K562 (cell line): ENCODE results near the gene BPI. TPM values are rescaled to one million over a fixed set of nuclear protein-coding genes. Genes with fewer than 3 reads are reported as not detected.

Experiments used
- ATAC-seq: fragments of 200-7000 bp; cut with Tn5 transposase; 3 replicates; pipeline ENCODE4 v1.9.1; 2020; ENCODE audit warnings: moderate library complexity
- BruUV-seq: library from RNA; stranded (reverse); fragments of 400-500 nt; replicated peaks from 2 replicates; lab custom pipeline; 2021; lab: Mats Ljungman, UMichigan
- CTCF ChIA-PET: fragments of 300-600 bp; formaldehyde crosslinking; extraction: SDS; loops from one replicate; lab custom pipeline; 2021; ENCODE audit warnings: low intra/inter-chr PET ratio; lab: Yijun Ruan, JAX
- POLR2A ChIA-PET: fragments of 300-600, 350-650 bp; sonication (Branson Sonifier 250); formaldehyde crosslinking; extraction: SDS; loops from one replicate; lab custom pipeline; 2021; ENCODE audit warnings: antibody characterized with exemption, inconsistent platforms; lab: Yijun Ruan, JAX
- DNase-seq, 4 experiments: peaks; one replicate each; pipeline versions ENCODE4 v3.0.0 to v3.0.0-alpha.2; 2011 to 2018; ENCODE audit warnings: low spot score in 3 of 4, mixed read lengths in 3 of 4; ENCODE audit errors: extremely low read depth in 1 of 4
- FAIRE-seq: peaks from 2 replicates; lab custom pipeline; 2011; peaks lifted over from hg19 to GRCh38; lab: Jason Lieb, UNC
- H2AFZ ChIP-seq: 2 replicates; pipeline ENCODE4 v1.6.0; 2011; ENCODE audit warnings: low read depth, low read length, control low read depth, inconsistent platforms
- H3K27ac ChIP-seq: fragments of 200-600 bp; 3 replicates; pipeline ENCODE4 v1.8.0; 2011; ENCODE audit warnings: low read depth, mild to moderate bottlenecking, control low read depth, inconsistent platforms, low read length, moderate library complexity, mixed read lengths; ENCODE audit errors: extremely low read depth
- H3K27me3 ChIP-seq, 2 experiments: fragments of 300-600 bp in 1 of 2; 2 replicates in 1 of 2; 3 replicates in 1 of 2; pipeline versions ENCODE4 v1.6.0 to v1.8.0; 2011; ENCODE audit warnings: inconsistent platforms in 2 of 2, low read length in 2 of 2, mild to moderate bottlenecking in 1 of 2, mixed read lengths in 1 of 2, moderate library complexity in 1 of 2; ENCODE audit not compliant: control insufficient read depth in 2 of 2, insufficient read depth in 2 of 2
- H3K36me3 ChIP-seq: fragments of 300-600 bp; 3 replicates; pipeline ENCODE4 v1.8.0; 2011; ENCODE audit warnings: mild to moderate bottlenecking, low read length, inconsistent platforms; ENCODE audit not compliant: control insufficient read depth, insufficient read depth
- H3K4me1 ChIP-seq, 2 experiments: fragments of 200-600 bp in 1 of 2; replicated peaks in 1 of 2; 2 replicates in 1 of 2; 3 replicates in 1 of 2; pipeline versions ENCODE4 v1.5.1 to v1.8.0; 2011; ENCODE audit warnings: inconsistent platforms in 2 of 2, low read length in 2 of 2, mild to moderate bottlenecking in 1 of 2, mixed read lengths in 1 of 2, moderate library complexity in 1 of 2; ENCODE audit not compliant: control insufficient read depth in 2 of 2, insufficient read depth in 2 of 2
- H3K4me2 ChIP-seq: 2 replicates; pipeline ENCODE4 v1.6.1; 2011; ENCODE audit warnings: low read length, control low read depth, inconsistent platforms, mixed read lengths; ENCODE audit not compliant: insufficient read depth
- H3K4me3 ChIP-seq: fragments of 200-600 bp; sonication (generic), shearing (Covaris generic); 2 replicates; pipeline ENCODE4 v1.5.1; 2016; ENCODE audit warnings: control low read depth, inconsistent platforms
- H3K79me2 ChIP-seq: fragments of 200-600 bp; 3 replicates; pipeline ENCODE4 v1.8.0; 2011; ENCODE audit warnings: low read length, inconsistent platforms; ENCODE audit not compliant: control insufficient read depth, insufficient read depth
- H3K9ac ChIP-seq, 2 experiments: 2 replicates each; pipeline versions ENCODE4 v1.6.0 to v1.6.1; 2011; ENCODE audit warnings: low read depth in 2 of 2, low read length in 2 of 2, control low read depth in 1 of 2, inconsistent platforms in 1 of 2, mild to moderate bottlenecking in 1 of 2, mixed read lengths in 1 of 2; ENCODE audit not compliant: insufficient read depth in 1 of 2
- H3K9me1 ChIP-seq: one replicate; pipeline ENCODE4 v1.6.0; 2011; ENCODE audit warnings: inconsistent platforms, mild to moderate bottlenecking, low read length, moderate library complexity; ENCODE audit not compliant: control insufficient read depth, insufficient read depth
- H3K9me3 ChIP-seq: replicated peaks from 2 replicates; pipeline ENCODE4 v1.5.1; 2011; ENCODE audit warnings: low read depth, low read length, inconsistent platforms; ENCODE audit not compliant: control insufficient read depth, insufficient read depth
- H4K20me1 ChIP-seq: replicated peaks from 2 replicates; pipeline ENCODE4 v1.6.1; 2011; ENCODE audit warnings: low read length, inconsistent platforms, mixed read lengths; ENCODE audit not compliant: control insufficient read depth, insufficient read depth
- ADNP ChIP-seq: fragments of 200-800 bp; sonication (Bioruptor generic); IDR thresholded peaks from 2 replicates; pipeline ENCODE4 v1.6.1; 2016; ENCODE audit warnings: missing genetic modification characterization, missing compliant biosample characterization
- ARID1B ChIP-seq: fragments of 450-650 bp; IDR thresholded peaks from 2 replicates; pipeline ENCODE4 v1.6.1; 2016; ENCODE audit warnings: antibody characterized with exemption, mild to moderate bottlenecking, inconsistent platforms
- CC2D1A ChIP-seq: fragments of 450-650 bp; IDR thresholded peaks from 2 replicates; pipeline ENCODE4 v1.6.1; 2017; ENCODE audit warnings: mild to moderate bottlenecking
- CHD1 ChIP-seq: fragments of 200-600 bp; sonication (generic); IDR thresholded peaks from one replicate; pipeline ENCODE4 v1.6.1; 2012; ENCODE audit warnings: mild to moderate bottlenecking, moderate library complexity, low read length, inconsistent platforms
- CTCF ChIP-seq, 3 experiments: IDR thresholded peaks in 2 of 3; conservative IDR thresholded peaks in 1 of 3; 2 replicates each; pipeline ENCODE4 v1.5.1; 2011 to 2012; ENCODE audit warnings: low read length in 3 of 3, mild to moderate bottlenecking in 3 of 3, control low read depth in 2 of 3, improper control_type of control experiment in 1 of 3, inconsistent platforms in 1 of 3, low read depth in 1 of 3, mixed read lengths in 1 of 3, moderate library complexity in 1 of 3; ENCODE audit not compliant: insufficient read depth in 2 of 3
- ESRRA ChIP-seq: fragments of 450-650 bp; IDR thresholded peaks from 2 replicates; pipeline ENCODE4 v1.6.1; 2014; ENCODE audit warnings: low read depth, mild to moderate bottlenecking, moderate library complexity, borderline replicate concordance
- KDM1A ChIP-seq, 2 experiments: fragments of 450-650 bp; IDR thresholded peaks; 2 replicates each; pipeline ENCODE4 v1.6.1; 2016; ENCODE audit warnings: mild to moderate bottlenecking in 2 of 2
- KLF16 ChIP-seq: IDR thresholded peaks from 2 replicates; pipeline ENCODE4 v1.6.1; 2016; ENCODE audit warnings: antibody characterized with exemption
- NR4A1 ChIP-seq, 2 experiments: fragments of 250-450 bp in 1 of 2; fragments of 450-650 bp in 1 of 2; sonication (Bioruptor Pico) in 1 of 2; IDR thresholded peaks; 2 replicates each; pipeline versions ENCODE4 v1.4.0 to v1.6.1; 2016 to 2020; ENCODE audit warnings: mild to moderate bottlenecking in 2 of 2, missing compliant biosample characterization in 1 of 2, missing genetic modification characterization in 1 of 2, moderate library complexity in 1 of 2
- RBM25 ChIP-seq: fragments of 200-400 bp; formaldehyde crosslinking; IDR thresholded peaks from 2 replicates; pipeline ENCODE4 v1.6.1; 2018; ENCODE audit warnings: low read length, low read depth, moderate library complexity; ENCODE audit not compliant: severe bottlenecking
- TAL1 ChIP-seq: fragments of 450-650 bp; IDR thresholded peaks from 2 replicates; pipeline ENCODE4 v1.6.1; 2016; ENCODE audit warnings: mild to moderate bottlenecking
- TCF3 ChIP-seq: sonication (generic); formaldehyde crosslinking; IDR thresholded peaks from 2 replicates; pipeline ENCODE4 v1.4.0; 2020; ENCODE audit warnings: mild to moderate bottlenecking, missing genetic modification reagents
- YY1 ChIP-seq, 3 experiments: IDR thresholded peaks; 2 replicates each; pipeline ENCODE4 v1.6.1; 2011; ENCODE audit warnings: low read length in 2 of 3, mild to moderate bottlenecking in 2 of 3, moderate library complexity in 2 of 3, borderline replicate concordance in 1 of 3, control low read depth in 1 of 3, low read depth in 1 of 3; ENCODE audit not compliant: insufficient read depth in 3 of 3, insufficient replicate concordance in 2 of 3, control insufficient read depth in 1 of 3, insufficient read length in 1 of 3; ENCODE audit errors: extremely low read depth in 1 of 3
- ZBTB11 ChIP-seq, 3 experiments: fragments of 200-800 bp in 1 of 3; fragments of 250-450 bp in 1 of 3; fragments of 450-650 bp in 1 of 3; sonication (Bioruptor Pico) in 1 of 3; sonication (Bioruptor generic) in 1 of 3; formaldehyde crosslinking in 1 of 3; IDR thresholded peaks; 2 replicates each; pipeline versions ENCODE4 v1.6.1 to v1.8.0; 2016 to 2022; ENCODE audit warnings: mild to moderate bottlenecking in 2 of 3, missing genetic modification characterization in 2 of 3, missing compliant biosample characterization in 1 of 3, moderate library complexity in 1 of 3
- WGBS: fragments of 100-300 bp; shearing (Covaris generic); methylation state at CpG from one replicate; pipeline ENCODE4 v1.1.6; 2016; ENCODE audit warnings: low coverage, mixed read lengths; ENCODE audit not compliant: insufficient coverage; ENCODE audit errors: missing lambda C conversion rate; 5-methylcytosine and 5-hydroxymethylcytosine counted together
- in situ Hi-C: fragments of 300-500 bp; cut with MboI; formaldehyde crosslinking; loops from 4 replicates; pipeline ENCODE4 v1.15.0; 2018; ENCODE audit warnings: inconsistent platforms, mixed read lengths
- intact Hi-C: fragments of 100-400 bp; cut with micrococcal nuclease; formaldehyde crosslinking; loops from 2 replicates; pipeline ENCODE4 v1.14.2; 2022
- polyA plus RNA-seq, 8 experiments: library from polyadenylated mRNA; depleted of rRNA in 4 of 8; stranded (reverse) in 5 of 8; unstranded in 3 of 8; fragments of >200 nt; fragmentation: Nextera tagmentation in 2 of 8; fragmentation: Illumina TruSeq in 1 of 8; extraction: Ambion mirVana in 2 of 8; extraction: Trizol in 1 of 8; gene quantifications; 2 replicates each; pipeline versions ENCODE4 v1.2.1 to v1.2.3, GENCODE V29; 2011 to 2014; ENCODE audit warnings: inconsistent platforms in 1 of 8, missing spikeins in 1 of 8
- total RNA-seq, 7 experiments: library from RNA; depleted of rRNA in 6 of 7; stranded (reverse); fragments of >200 nt in 6 of 7; fragmentation: Illumina TruSeq in 2 of 7; extraction: Trizol in 2 of 7; gene quantifications; 2 replicates each; pipeline versions ENCODE4 v1.2.1 to v1.2.3, GENCODE V29; 2011 to 2021; ENCODE audit warnings: low replicate concordance in 1 of 7

The BPI gene
- total and polyA plus RNA-seq, 9 of the 15 experiments (the other 6 are each of a cell fraction or from before 2014, with no cell fraction given), result not detected

GRCh38 chr20:38373231-38373867 is 69.4 kb downstream of the BPI start:
- in situ Hi-C loops, result no loop called here
- no TSS peak for BruUV-seq
- CTCF ChIA-PET, result interaction anchor here (0.6 kb wide), 1 partner anchor 1835 kb away, joined by 4 read pairs; no protein-coding TSS in a partner anchor
- TF ChIP-seq KDM1A (IDR thresholded peaks at IDR 0.05) (peak; percentile 34 to 57; a peak in 3 of 4 replicates), ADNP (peak; percentile 95), CTCF (IDR thresholded peaks at IDR 0.05 in 2 of 3, conservative IDR thresholded peaks at IDR 0.05 in 1 of 3; ENCODE audit: insufficient read depth in 2 of 3, low read depth in 1 of 3, low read length in 3 of 3) (peak in 1 of 3 experiments; percentile 1; a peak in 1 of 6 replicates), ESRRA (0 out of 2 replicates have a peak, but pooled peaks have one; percentile 16), YY1 (IDR thresholded peaks at IDR 0.05; ENCODE audit: borderline replicate concordance in 1 of 3, control insufficient read depth in 1 of 3, extremely low read depth in 1 of 3, insufficient read depth in 3 of 3, insufficient read length in 1 of 3, insufficient replicate concordance in 2 of 3, low read depth in 1 of 3, low read length in 2 of 3) (no peak), CC2D1A (no peak), CHD1 (no peak), ZBTB11 (CRISPR knock-in tag; IDR thresholded peaks at IDR 0.05) (no peak), RBM25 (peak; percentile 90), TCF3 (CRISPR knock-in tag) (peak; percentile 36; the same call in 1 of the 2 replicates), KLF16 (0 out of 2 replicates have a peak, but pooled peaks have one; percentile 10), TAL1 (peak; percentile 22; the same call in 1 of the 2 replicates), NR4A1 (CRISPR knock-in tag; IDR thresholded peaks at IDR 0.05) (no peak), NR4A1 (tag; IDR thresholded peaks at IDR 0.05) (0 out of 2 replicates have a peak, but pooled peaks have one; percentile 24), ARID1B (peak; percentile 60)

More at GRCh38 chr20:38373231-38373867, 69.4 kb downstream of the BPI start:
- FAIRE-seq (no peak), ATAC-seq (peak; percentile 61), DNase-seq (peak in 2 of 4 experiments; percentile 29 to 50)
- Histone ChIP-seq H3K9ac (no peak overlapping the region), H2AFZ (peak overlapping the region; percentile 1; the same call in 1 of the 2 replicates), H3K4me3 (no peak overlapping the region), H3K9me1 (no peaks in the 10 kb centered on the region), H3K36me3 (no peaks in the 10 kb centered on the region), H3K27me3 (peaks cover 13 to 33% of the 10 kb centered on the region in 2 experiments; a peak in 4 of 5 replicates), H3K4me2 (0 out of 2 replicates have a peak overlapping the region, but pooled peaks have one; percentile 24), H3K79me2 (no peaks in the 10 kb centered on the region), H3K27ac (no peak overlapping the region), H3K4me1 (peaks cover 7 to 14% of the 10 kb centered on the region in 2 experiments; a peak in 4 of 5 replicates), H4K20me1 (no peaks in the 10 kb centered on the region), H3K9me3 (no peaks in the 10 kb centered on the region)
- POLR2A ChIA-PET, result interaction anchor here (0.9 to 3.8 kb wide), 5 partner anchors 10 to 59 kb away, joined by 3 to 13 read pairs (median 4); no protein-coding TSS in a partner anchor
- intact Hi-C loops, result no loop called here
- 11% methylated on average over 7 of the region's 7 CpGs for WGBS
